Effector memory CD4-positive, alpha-beta T cell (primary cell): ENCODE data around the gene GZF1.

Experiments used
- DNase-seq, 3 donors: peaks; one replicate each; pipeline ENCODE4 v3.0.0-alpha.2; 2020
- H3K27ac ChIP-seq: 2 replicates; pipeline ENCODE4 v1.7.0; 2013; ENCODE audit warnings: mild to moderate bottlenecking, low read length, moderate library complexity; ENCODE audit not compliant: insufficient read depth, poor library complexity, severe bottlenecking
- H3K27me3 ChIP-seq: replicated peaks from 2 replicates; pipeline ENCODE4 v1.7.0; 2013; ENCODE audit warnings: mild to moderate bottlenecking, low read length; ENCODE audit not compliant: insufficient read depth, control insufficient read depth, poor library complexity, severe bottlenecking
- H3K36me3 ChIP-seq: 2 replicates; pipeline ENCODE4 v1.7.0; 2013; ENCODE audit warnings: mild to moderate bottlenecking, low read length, moderate library complexity; ENCODE audit not compliant: control insufficient read depth, insufficient read depth
- H3K4me1 ChIP-seq: 2 replicates; pipeline ENCODE4 v1.7.0; 2013; ENCODE audit warnings: low read length, mild to moderate bottlenecking; ENCODE audit not compliant: control insufficient read depth, insufficient read depth, poor library complexity, severe bottlenecking
- H3K4me3 ChIP-seq: 2 replicates; pipeline ENCODE4 v1.7.0; 2013; ENCODE audit warnings: low read length, low read depth, mild to moderate bottlenecking; ENCODE audit not compliant: insufficient read depth, poor library complexity, severe bottlenecking
- H3K9me3 ChIP-seq: 2 replicates; pipeline ENCODE4 v1.7.0; 2013; ENCODE audit warnings: mild to moderate bottlenecking, low read length, moderate library complexity; ENCODE audit not compliant: control insufficient read depth
- total RNA-seq, 3 donors: gene quantifications; one replicate each; lab custom pipeline; 2026; lab: John Stamatoyannopoulos, UW

The GZF1 gene
- 40.1 to 86.5 (median 53.5) reads per million in 3 donors for total RNA-seq

DNA sequence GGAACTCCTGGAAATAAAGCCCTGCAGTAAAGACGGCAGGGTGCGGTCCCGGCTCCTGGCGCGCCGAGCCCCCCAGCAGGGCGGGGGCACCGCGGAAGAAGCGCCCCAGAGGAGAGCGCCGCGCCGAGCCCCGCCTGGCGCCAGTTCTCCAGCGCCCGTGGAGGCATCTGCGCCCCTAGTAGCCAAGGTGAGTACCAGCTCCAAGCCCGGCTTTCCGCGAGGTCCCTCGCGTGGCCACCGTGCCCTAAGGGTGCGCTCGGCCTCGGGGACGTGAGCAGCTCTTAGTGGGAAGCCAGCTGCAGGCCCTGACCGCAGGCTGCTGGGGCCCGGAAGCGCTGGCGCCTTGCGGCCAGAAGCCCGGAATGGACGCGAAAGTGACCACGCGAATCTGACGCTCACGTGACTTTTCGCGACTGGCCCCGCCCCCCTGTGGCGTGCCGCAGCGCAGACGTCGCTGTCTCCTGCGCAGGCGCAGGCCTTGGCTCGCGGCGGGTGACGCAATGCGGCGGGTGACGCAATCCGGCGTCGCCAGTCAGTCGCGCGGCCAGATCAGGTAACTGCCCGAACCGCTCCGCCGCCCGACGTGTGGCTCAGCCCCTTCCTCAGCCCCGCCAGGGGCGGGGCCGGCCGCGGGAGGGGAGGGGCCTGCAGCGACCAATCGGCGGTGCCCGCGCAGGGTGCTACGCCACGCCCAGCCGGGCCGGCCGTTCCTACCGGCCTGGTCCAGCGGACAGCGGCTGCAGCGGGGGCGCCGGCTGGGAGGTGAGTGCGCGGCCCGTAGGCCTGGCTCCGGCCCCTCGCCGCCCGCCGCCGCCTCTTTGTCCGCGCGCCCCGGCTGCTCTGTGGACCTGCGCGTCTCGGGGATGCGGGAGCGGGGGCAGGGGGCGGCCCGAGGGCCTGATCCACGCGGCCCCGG, at the start of gene GZF1:
GZF1 (plus strand) TSS at position 707 of the 916 bp plus-strand sequence. CDS start 2,202 bp downstream, outside the sequence.
- Histone ChIP-seq H3K4me1 (peaks cover 21% of the 10 kb centered on the region), H3K9me3 (no peaks in the 10 kb centered on the region), H3K36me3 (no peaks in the 10 kb centered on the region), H3K27ac (peak within 1 kb of the TSS; percentile 88), H3K27me3 (no peaks in the 10 kb centered on the region), H3K4me3 (peak within 1 kb of the TSS; percentile 87)
- DNase-seq: peak; percentile 97 to 98 (median 97)

DNA sequence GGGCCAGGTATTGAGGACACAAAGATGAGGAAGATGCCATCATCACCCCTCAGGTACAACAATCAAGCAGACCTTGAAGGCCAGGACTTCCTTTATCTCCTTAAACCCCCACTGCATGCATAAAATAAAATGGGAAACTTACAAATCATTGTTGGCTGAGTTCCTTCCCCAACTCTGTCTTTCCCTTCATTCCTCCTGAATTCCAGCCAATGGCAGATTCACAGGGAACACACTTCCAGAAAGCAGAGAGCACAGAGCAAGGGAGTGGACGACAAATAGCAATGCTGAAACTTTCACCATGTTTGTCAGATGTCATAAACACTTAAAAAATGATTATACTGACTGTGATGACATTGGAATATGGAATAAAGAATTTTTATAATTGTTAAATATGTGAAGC, 48.7 kb upstream of the GZF1 start:
- H3K27ac ChIP-seq: no peak overlapping the region
- no peaks in the 10 kb centered on the region for H3K4me1 ChIP-seq
- H3K9me3 ChIP-seq: no peaks in the 10 kb centered on the region
- H3K4me3 ChIP-seq: no peak overlapping the region
- H3K36me3 ChIP-seq: no peaks in the 10 kb centered on the region
- H3K27me3 ChIP-seq: no peaks in the 10 kb centered on the region
- DNase-seq: no peak

DNA sequence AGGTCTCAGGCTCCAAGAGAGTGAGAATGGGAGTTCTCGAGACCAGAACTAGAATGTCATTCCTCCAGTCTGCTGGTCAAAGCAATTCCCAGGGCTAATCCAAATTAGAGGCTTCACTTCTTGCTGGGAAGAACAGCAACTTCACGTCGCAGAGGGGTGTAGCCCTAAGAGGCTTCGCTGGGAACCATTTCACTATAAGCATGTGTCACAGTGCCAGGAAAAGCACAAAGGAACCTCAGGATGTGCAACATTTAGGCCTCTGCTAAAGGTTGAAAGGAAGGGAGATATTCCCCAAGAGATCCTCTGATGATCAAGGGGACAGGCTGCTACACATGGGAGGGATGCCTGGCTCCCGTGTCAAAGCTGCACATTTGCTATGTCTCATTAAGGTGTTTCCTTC, 47.3 kb upstream of the GZF1 start:
- no peak overlapping the region for H3K27ac ChIP-seq
- H3K36me3 ChIP-seq: no peaks in the 10 kb centered on the region
- H3K27me3 ChIP-seq: no peaks in the 10 kb centered on the region
- no peaks in the 10 kb centered on the region for H3K4me1 ChIP-seq
- H3K4me3 ChIP-seq: no peak overlapping the region
- DNase-seq: no peak
- H3K9me3 ChIP-seq: no peaks in the 10 kb centered on the region

DNA sequence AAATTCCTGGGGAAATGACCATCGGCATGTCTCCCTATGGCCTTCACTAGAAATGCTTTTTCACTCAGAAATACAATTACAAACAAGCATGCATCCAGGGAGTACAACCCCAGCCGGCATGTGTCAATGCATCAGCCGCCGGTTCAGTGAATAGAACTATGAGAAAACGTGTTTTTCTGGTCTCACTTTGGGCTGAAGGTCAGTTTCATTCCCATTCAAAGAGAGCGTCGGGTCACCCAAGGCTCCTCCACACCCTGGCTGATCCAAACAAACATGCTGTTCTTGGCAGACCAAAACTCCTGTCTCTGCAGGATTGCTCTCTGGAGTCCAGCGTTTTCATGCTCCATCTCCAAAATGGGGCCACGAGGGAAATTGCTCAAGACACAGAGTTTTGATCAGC, 46.9 kb upstream of the GZF1 start:
- Histone ChIP-seq H3K4me1 (no peaks in the 10 kb centered on the region), H3K27ac (no peak overlapping the region), H3K9me3 (no peaks in the 10 kb centered on the region), H3K4me3 (no peak overlapping the region), H3K27me3 (no peaks in the 10 kb centered on the region), H3K36me3 (no peaks in the 10 kb centered on the region)
- DNase-seq: no peak

DNA sequence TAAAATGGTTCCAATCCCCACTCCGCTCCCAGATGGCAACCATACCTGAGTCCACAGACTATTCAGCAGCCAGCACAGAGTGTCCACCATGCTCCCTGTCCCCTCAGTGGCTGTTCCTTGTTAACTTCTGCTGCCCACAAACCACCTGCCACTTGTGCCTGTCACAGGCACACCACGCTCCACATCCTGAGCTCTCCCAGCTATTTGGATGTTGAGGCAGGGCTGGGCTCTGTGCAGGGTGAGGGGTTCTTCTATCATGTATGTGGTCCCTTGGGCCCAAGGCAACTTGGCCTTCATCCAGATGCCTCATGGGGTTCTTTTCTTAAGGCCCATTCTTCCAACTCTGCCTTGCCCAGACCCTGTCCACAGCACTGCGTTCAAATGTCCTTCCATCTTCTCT, 45.4 kb upstream of the GZF1 start:
- no peak overlapping the region for H3K27ac ChIP-seq
- no peaks in the 10 kb centered on the region for H3K27me3 ChIP-seq
- H3K4me1 ChIP-seq: no peaks in the 10 kb centered on the region
- H3K4me3 ChIP-seq: no peak overlapping the region
- no peaks in the 10 kb centered on the region for H3K36me3 ChIP-seq
- no peak for DNase-seq
- no peaks in the 10 kb centered on the region for H3K9me3 ChIP-seq

DNA sequence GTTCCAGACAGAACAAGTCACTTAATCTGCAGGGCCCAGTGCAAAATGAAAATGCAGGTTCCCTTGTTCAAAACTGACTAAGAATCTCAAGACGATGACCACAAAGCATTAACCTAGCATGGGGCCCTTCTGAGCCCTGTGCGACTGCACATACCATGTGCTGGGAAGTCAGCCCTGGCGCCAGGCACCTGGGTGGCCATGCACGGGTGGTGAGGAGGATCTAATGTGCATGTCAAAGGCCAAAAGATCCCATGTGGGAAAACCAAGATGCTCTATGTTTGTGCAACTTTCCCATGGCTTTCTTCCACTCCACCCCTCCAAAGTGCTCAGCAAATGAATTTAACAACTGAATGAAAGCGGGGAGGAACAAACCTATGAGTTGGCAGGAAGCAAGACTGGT, 44.9 kb upstream of the GZF1 start:
- H3K27me3 ChIP-seq: no peaks in the 10 kb centered on the region
- no peak for DNase-seq

DNA sequence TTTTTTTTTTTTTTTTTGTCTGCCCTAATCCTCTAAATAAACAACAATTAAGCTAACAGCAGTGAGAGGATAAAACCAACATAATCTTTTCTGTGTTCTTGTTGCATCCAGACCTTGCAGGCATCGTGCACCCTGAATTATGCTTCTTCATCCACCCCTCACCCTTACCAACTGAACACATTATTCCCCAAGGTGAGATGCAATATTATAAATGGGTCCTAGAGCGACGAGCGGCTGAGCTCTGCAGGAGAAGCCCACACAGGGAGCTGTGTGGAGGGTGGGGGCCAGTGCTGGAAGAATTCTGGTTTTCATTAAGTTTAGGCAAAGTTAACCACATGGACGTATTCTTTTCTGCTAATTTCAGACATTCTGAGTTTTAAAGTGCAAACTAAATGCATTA, 43.6 kb upstream of the GZF1 start:
- Histone ChIP-seq H3K9me3 (no peaks in the 10 kb centered on the region), H3K27ac (no peak overlapping the region), H3K27me3 (no peaks in the 10 kb centered on the region), H3K36me3 (no peaks in the 10 kb centered on the region), H3K4me1 (no peaks in the 10 kb centered on the region), H3K4me3 (no peak overlapping the region)
- DNase-seq: no peak

More for the DNA sequence above, 44.9 kb upstream of the GZF1 start:
- Histone ChIP-seq H3K9me3 (no peaks in the 10 kb centered on the region), H3K4me1 (no peaks in the 10 kb centered on the region), H3K36me3 (no peaks in the 10 kb centered on the region), H3K4me3 (no peak overlapping the region), H3K27ac (no peak overlapping the region)

DNA sequence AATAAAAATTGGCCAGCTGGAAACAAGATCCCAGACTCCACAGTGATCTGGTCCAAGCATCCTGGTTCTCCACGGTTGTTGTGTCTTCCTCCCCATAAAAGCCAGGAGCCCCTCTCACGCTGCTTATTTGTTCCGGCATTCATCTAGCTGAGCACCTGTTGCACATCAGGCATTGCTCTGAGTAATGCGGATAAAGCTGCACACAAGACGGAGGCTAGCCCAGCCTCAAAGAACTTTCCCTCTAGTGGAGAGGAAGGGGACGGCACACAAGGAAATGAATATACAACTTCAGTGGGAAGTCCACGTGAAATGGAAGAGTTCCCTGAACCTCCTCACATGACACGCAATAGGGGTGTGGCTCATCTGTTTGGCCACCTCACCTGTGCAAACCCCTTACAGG, 41.7 kb upstream of the GZF1 start:
- Histone ChIP-seq H3K9me3 (no peaks in the 10 kb centered on the region), H3K27ac (no peak overlapping the region), H3K27me3 (no peaks in the 10 kb centered on the region), H3K36me3 (no peaks in the 10 kb centered on the region), H3K4me1 (no peaks in the 10 kb centered on the region), H3K4me3 (no peak overlapping the region)
- no peak for DNase-seq

DNA sequence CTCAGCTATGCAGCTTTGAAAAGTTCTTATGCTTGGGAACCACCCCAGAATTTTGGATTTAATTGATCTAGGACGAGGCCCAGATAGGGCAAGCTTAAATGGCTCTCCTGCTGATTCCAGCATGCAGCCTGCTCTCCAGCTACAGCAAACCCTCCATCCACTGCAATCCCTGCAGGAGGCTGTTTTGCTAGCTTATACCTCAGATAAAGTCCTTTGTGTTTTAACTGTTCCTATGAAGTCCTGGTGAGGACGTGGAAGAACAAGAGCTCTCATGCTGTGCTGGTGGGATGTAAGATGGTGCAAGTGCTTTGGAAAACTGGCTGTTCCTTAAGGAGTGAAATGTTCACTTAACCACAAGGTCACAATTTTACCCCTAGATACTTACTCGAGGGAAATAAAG, 36.9 kb upstream of the GZF1 start:
- no peak overlapping the region for H3K27ac ChIP-seq
- H3K9me3 ChIP-seq: no peaks in the 10 kb centered on the region
- no peaks in the 10 kb centered on the region for H3K4me1 ChIP-seq
- no peak for DNase-seq
- no peak overlapping the region for H3K4me3 ChIP-seq
- H3K36me3 ChIP-seq: no peaks in the 10 kb centered on the region
- H3K27me3 ChIP-seq: no peaks in the 10 kb centered on the region

DNA sequence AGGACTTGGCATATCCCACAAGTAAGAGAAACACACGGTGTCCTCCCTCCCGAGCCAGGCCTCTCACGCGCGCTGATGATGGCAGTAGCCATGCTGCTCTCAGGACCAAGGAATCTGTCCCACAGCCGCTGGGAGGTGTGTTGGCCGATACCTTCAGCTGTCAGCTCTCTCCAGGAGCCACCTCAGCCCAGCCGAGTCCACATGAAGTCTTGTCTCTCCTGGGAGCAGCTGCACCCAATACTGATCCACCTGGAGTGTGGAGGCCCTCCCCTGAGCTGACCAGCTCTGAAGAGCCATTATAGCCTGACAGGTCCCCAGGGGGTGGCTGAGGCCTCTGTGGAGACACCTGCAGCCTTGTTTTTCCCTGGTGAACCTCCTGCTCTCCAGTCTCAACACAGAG, 35.2 kb upstream of the GZF1 start:
- no peak for DNase-seq
- no peak overlapping the region for H3K27ac ChIP-seq
- no peaks in the 10 kb centered on the region for H3K9me3 ChIP-seq
- no peak overlapping the region for H3K4me3 ChIP-seq
- H3K36me3 ChIP-seq: no peaks in the 10 kb centered on the region
- no peaks in the 10 kb centered on the region for H3K4me1 ChIP-seq
- no peaks in the 10 kb centered on the region for H3K27me3 ChIP-seq
